H1 (cell line): ENCODE results near the gene KLF7. TPM values are rescaled to one million over a fixed set of nuclear protein-coding genes. Genes with fewer than 3 reads are reported as not detected.

ENCODE experiments used
- CTCF ChIA-PET: fragments of 300-600 bp; sonication (Branson Sonifier 250); formaldehyde crosslinking; loops from one replicate; lab custom pipeline; 2021; ENCODE audit not compliant: partially characterized antibody; lab: Charles Lee
- POLR2A ChIA-PET: fragments of 300-600 bp; sonication (Branson Sonifier 250); formaldehyde crosslinking; loops from one replicate; lab custom pipeline; 2021; ENCODE audit warnings: inconsistent platforms; ENCODE audit not compliant: partially characterized antibody; lab: Charles Lee
- DNase-seq, 2 experiments: peaks; one replicate each; pipeline versions ENCODE4 v3.0.0 to v3.0.0-alpha.2; 2010 to 2022; ENCODE audit warnings: low spot score in 2 of 2, low read depth in 1 of 2, mixed read lengths in 1 of 2
- FAIRE-seq: peaks from 2 replicates; lab custom pipeline; 2011; peaks lifted over from hg19 to GRCh38; lab: Jason Lieb, UNC
- H2AFZ ChIP-seq: 2 replicates; pipeline ENCODE4 v1.8.1; 2012; ENCODE audit warnings: low read length, inconsistent platforms
- H2AK5ac ChIP-seq: 2 replicates; pipeline ENCODE4 v1.6.1; 2013; ENCODE audit warnings: low read depth, low read length
- H2BK120ac ChIP-seq: replicated peaks from 2 replicates; pipeline ENCODE3; 2013; ENCODE audit warnings: low read depth, low read length, inconsistent platforms
- H2BK12ac ChIP-seq: 2 replicates; pipeline ENCODE4 v1.6.1; 2013; ENCODE audit warnings: low read depth, low read length
- H2BK15ac ChIP-seq: 2 replicates; pipeline ENCODE4 v1.6.1; 2013; ENCODE audit warnings: low read length
- H2BK20ac ChIP-seq: 2 replicates; pipeline ENCODE4 v1.6.1; 2013; ENCODE audit warnings: low read length
- H2BK5ac ChIP-seq: 2 replicates; pipeline ENCODE4 v1.6.1; 2013; ENCODE audit warnings: low read depth, low read length
- H3K14ac ChIP-seq: 2 replicates; pipeline ENCODE4 v1.6.1; 2013; ENCODE audit warnings: inconsistent platforms; ENCODE audit not compliant: insufficient read length
- H3K18ac ChIP-seq: 2 replicates; pipeline ENCODE4 v1.6.1; 2013; ENCODE audit warnings: low read length; ENCODE audit errors: extremely low read depth
- H3K23ac ChIP-seq: 2 replicates; pipeline ENCODE4 v1.6.1; 2013; ENCODE audit warnings: inconsistent platforms; ENCODE audit not compliant: insufficient read length
- H3K23me2 ChIP-seq: 2 replicates; pipeline ENCODE4 v1.6.1; 2013; ENCODE audit warnings: low read depth, low read length
- H3K27ac ChIP-seq: 2 replicates; pipeline ENCODE4 v1.6.1; 2011; ENCODE audit warnings: low read depth, low read length, inconsistent platforms
- H3K27me3 ChIP-seq, 4 experiments: replicated peaks in 1 of 4; 1 replicate in 1 of 4; 2 replicates in 3 of 4; pipeline versions ENCODE4 v1.6.1 to v1.8.1; 2011 to 2013; ENCODE audit warnings: low read length in 3 of 4, mild to moderate bottlenecking in 3 of 4, inconsistent platforms in 2 of 4, mixed read lengths in 2 of 4, moderate library complexity in 1 of 4; ENCODE audit not compliant: control insufficient read depth in 3 of 4, insufficient read depth in 3 of 4; ENCODE audit errors: extremely low read depth in 1 of 4
- H3K36me3 ChIP-seq, 4 experiments: 2 replicates each; pipeline versions ENCODE4 v1.6.1 to v1.8.1; 2011 to 2013; ENCODE audit warnings: mild to moderate bottlenecking in 4 of 4, low read length in 3 of 4, moderate library complexity in 2 of 4, control low read depth in 1 of 4, inconsistent platforms in 1 of 4; ENCODE audit not compliant: insufficient read depth in 4 of 4, control insufficient read depth in 2 of 4
- H3K4ac ChIP-seq: replicated peaks from 2 replicates; pipeline ENCODE3; 2013; ENCODE audit warnings: low read length, low read depth, mixed read lengths, inconsistent platforms; ENCODE audit not compliant: insufficient read length
- H3K4me1 ChIP-seq, 4 experiments: replicated peaks in 1 of 4; 1 replicate in 1 of 4; 2 replicates in 3 of 4; pipeline versions ENCODE4 v1.6.1 to v1.8.1; 2011 to 2013; ENCODE audit warnings: low read length in 3 of 4, inconsistent platforms in 2 of 4, mixed read lengths in 1 of 4; ENCODE audit not compliant: insufficient read depth in 4 of 4, control insufficient read depth in 3 of 4
- H3K4me2 ChIP-seq, 2 experiments: 2 replicates each; pipeline versions ENCODE4 v1.6.1 to v1.8.1; 2011 to 2013; ENCODE audit warnings: low read depth in 2 of 2, low read length in 2 of 2, control low read depth in 1 of 2, inconsistent platforms in 1 of 2, mild to moderate bottlenecking in 1 of 2; ENCODE audit not compliant: insufficient read depth in 1 of 2
- H3K4me3 ChIP-seq, 4 experiments: fragments of 200-600, 300-600 bp in 1 of 4; sonication (generic), shearing (Covaris generic), sonication (Bioruptor Twin) in 1 of 4; 2 replicates each; pipeline versions ENCODE4 v1.5.1 to v1.8.1; 2011 to 2016; ENCODE audit warnings: low read length in 4 of 4, low read depth in 3 of 4, control low read depth in 2 of 4, inconsistent platforms in 2 of 4, mild to moderate bottlenecking in 2 of 4, mixed read lengths in 1 of 4, moderate library complexity in 1 of 4; ENCODE audit not compliant: insufficient read depth in 2 of 4; ENCODE audit errors: extremely low read depth in 1 of 4
- H3K56ac ChIP-seq: replicated peaks from 2 replicates; pipeline ENCODE3; 2013; ENCODE audit warnings: low read depth, mild to moderate bottlenecking, mixed read lengths, low read length, inconsistent platforms; ENCODE audit not compliant: insufficient read length
- H3K79me1 ChIP-seq: 2 replicates; pipeline ENCODE4 v1.6.1; 2013; ENCODE audit warnings: low read depth, low read length, control low read depth
- H3K79me2 ChIP-seq, 2 experiments: 2 replicates each; pipeline versions ENCODE4 v1.6.1 to v1.8.1; 2012 to 2013; ENCODE audit warnings: low read length in 2 of 2, mild to moderate bottlenecking in 2 of 2, inconsistent platforms in 1 of 2; ENCODE audit not compliant: insufficient read depth in 2 of 2, control insufficient read depth in 1 of 2
- H3K9ac ChIP-seq, 4 experiments: replicated peaks in 1 of 4; 1 replicate in 1 of 4; 2 replicates in 3 of 4; pipeline versions ENCODE4 v1.6.1 to v1.8.1; 2011 to 2013; ENCODE audit warnings: low read depth in 3 of 4, low read length in 3 of 4, control low read depth in 2 of 4, mild to moderate bottlenecking in 2 of 4, moderate library complexity in 2 of 4, inconsistent platforms in 1 of 4; ENCODE audit errors: extremely low read depth in 1 of 4
- H3K9me3 ChIP-seq, 2 experiments: 2 replicates each; pipeline versions ENCODE4 v1.6.1 to v1.8.1; 2012 to 2013; ENCODE audit warnings: mild to moderate bottlenecking in 2 of 2, moderate library complexity in 2 of 2, control low read depth in 1 of 2, inconsistent platforms in 1 of 2, low read depth in 1 of 2, low read length in 1 of 2, mixed read lengths in 1 of 2; ENCODE audit not compliant: insufficient read depth in 2 of 2
- H4K20me1 ChIP-seq, 2 experiments: replicated peaks in 1 of 2; 2 replicates each; pipeline versions ENCODE3 to v1.8.1; 2011 to 2013; ENCODE audit warnings: inconsistent platforms in 2 of 2, low read length in 2 of 2, mild to moderate bottlenecking in 1 of 2; ENCODE audit not compliant: insufficient read depth in 2 of 2, control insufficient read depth in 1 of 2
- H4K5ac ChIP-seq: 2 replicates; pipeline ENCODE4 v1.6.1; 2013; ENCODE audit warnings: low read length, low read depth, mixed read lengths, inconsistent platforms; ENCODE audit not compliant: insufficient read length
- H4K8ac ChIP-seq: 2 replicates; pipeline ENCODE4 v1.8.0; 2013; ENCODE audit warnings: mild to moderate bottlenecking, moderate library complexity, low read length, inconsistent platforms; ENCODE audit not compliant: insufficient read depth; ENCODE audit errors: extremely low read depth
- H4K91ac ChIP-seq: replicated peaks from 2 replicates; pipeline ENCODE3; 2013; ENCODE audit warnings: low read length, mixed read lengths, inconsistent platforms; ENCODE audit not compliant: insufficient read length
- ATF3 ChIP-seq: IDR thresholded peaks from 2 replicates; pipeline ENCODE4 v1.6.1; 2011; ENCODE audit warnings: low read depth, mild to moderate bottlenecking, low read length; ENCODE audit not compliant: insufficient read depth
- CTCF ChIP-seq, 3 experiments: IDR thresholded peaks; 1 replicate in 2 of 3; 2 replicates in 1 of 3; pipeline versions ENCODE4 v1.5.1 to v1.6.1; 2011; ENCODE audit warnings: low read length in 3 of 3, mild to moderate bottlenecking in 3 of 3, inconsistent platforms in 2 of 3, low read depth in 1 of 3, moderate library complexity in 1 of 3; ENCODE audit not compliant: insufficient read depth in 1 of 3; ENCODE audit errors: control extremely low read depth in 1 of 3
- MAFK ChIP-seq: IDR thresholded peaks from 2 replicates; pipeline ENCODE4 v1.6.1; 2012; ENCODE audit warnings: low read depth, mild to moderate bottlenecking, improper control_type of control experiment, low read length
- SP4 ChIP-seq: IDR thresholded peaks from 2 replicates; pipeline ENCODE4 v1.6.1; 2012; ENCODE audit warnings: low read length, inconsistent platforms
- TAF1 ChIP-seq: IDR thresholded peaks from 2 replicates; pipeline ENCODE4 v1.6.1; 2011; ENCODE audit warnings: mild to moderate bottlenecking, low read depth, low read length
- WGBS, 2 experiments: shearing (Covaris generic) in 1 of 2; methylation state at CpG; one replicate each; pipeline versions ENCODE4 v1.1.6 to v1.1.7; 2013 to 2015; ENCODE audit warnings: low lambda C conversion rate in 2 of 2, mixed read lengths in 2 of 2, inconsistent platforms in 1 of 2, low coverage in 1 of 2, missing lambda C conversion rate in 1 of 2; ENCODE audit not compliant: insufficient replicate concordance in 2 of 2, insufficient coverage in 1 of 2, insufficient read length in 1 of 2; ENCODE audit errors: extremely low coverage in 1 of 2, missing lambda C conversion rate in 1 of 2; 5-methylcytosine and 5-hydroxymethylcytosine counted together
- polyA plus RNA-seq, 7 experiments: library from polyadenylated mRNA; depleted of rRNA in 3 of 7; stranded (reverse) in 5 of 7; unstranded in 2 of 7; fragments of >200 nt in 5 of 7; fragments of 200-250 nt in 2 of 7; gene quantifications; 1 replicate in 5 of 7; 2 replicates in 1 of 7; 4 replicates in 1 of 7; pipeline versions ENCODE4 v1.2.1 to v1.2.3, GENCODE V29; 2011 to 2013; ENCODE audit warnings: missing spikeins in 2 of 7, mixed read lengths in 2 of 7
- total RNA-seq: library from RNA; stranded (reverse); fragmentation: NEBNext Ultra II Directional; extraction: Animal tissue kit (Norgen Biotek cat#: 25700); gene quantifications from 2 replicates; pipeline ENCODE4 v1.2.1, GENCODE V29; 2021

KLF7 gene
- total and polyA plus RNA-seq, 2 of the 8 experiments (the other 6 are each of a cell fraction or from before 2014, with no cell fraction given): 9.6 to 23.3 TPM

DNA sequence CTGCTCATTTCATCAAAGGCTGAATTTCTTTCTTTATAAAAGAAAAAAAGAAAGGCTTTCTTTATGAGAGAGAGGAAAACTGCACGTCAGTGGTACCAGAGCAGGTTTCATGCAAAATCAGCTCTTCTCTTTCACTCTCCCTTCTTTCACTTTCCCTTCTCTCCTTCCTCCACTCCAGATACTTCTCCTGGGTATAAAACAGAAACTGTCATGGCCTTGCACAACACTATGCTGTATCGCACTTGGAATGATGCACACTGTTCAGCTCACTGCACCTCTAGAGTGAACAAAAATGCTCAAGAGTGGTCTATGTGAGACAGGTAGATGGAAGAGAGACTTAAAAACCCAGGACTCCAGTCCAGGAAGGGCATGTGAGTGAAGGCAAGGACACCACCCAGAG, 73.8 kb downstream of the KLF7 start:
- no peak for FAIRE-seq
- WGBS, 2 experiments: 96% methylated on average over 2 of the region's 2 CpGs; no CpG with 5 or more reads in 1 of the 2 experiments

More for the DNA sequence above, 73.8 kb downstream of the KLF7 start:
- no peak overlapping the region for H3K56ac ChIP-seq
- ChIA-PET CTCF (interaction anchor here (1.2 to 1.7 kb wide), 2 partner anchors 18 to 381 kb away, joined by 3 to 5 read pairs; no protein-coding TSS in a partner anchor), POLR2A (interaction anchor here (1.1 to 2.0 kb wide), 3 partner anchors 20 to 75 kb away, joined by 3 to 6 read pairs (median 3); partner anchors contain the start of gene KLF7)
- no peaks in the 10 kb centered on the region for H3K23me2 ChIP-seq
- H3K9ac ChIP-seq: no peak overlapping the region
- H3K4me1 ChIP-seq: peaks cover 4 to 30% (median 21%) of the 10 kb centered on the region in 4 experiments
- no peaks in the 10 kb centered on the region for H4K20me1 ChIP-seq
- peak overlapping the region; percentile 99 for H2BK20ac ChIP-seq
- H3K79me2 ChIP-seq: peaks cover 0 to 7% of the 10 kb centered on the region in 2 experiments; a peak in 1 of 4 replicates
- peak overlapping the region; percentile 27; the same call in 1 of the 2 replicates for H3K27ac ChIP-seq
- H2AK5ac ChIP-seq: peak overlapping the region; percentile 85
- H3K27me3 ChIP-seq: no peaks in the 10 kb centered on the region
- H3K4me2 ChIP-seq: peak overlapping the region; percentile 22 to 49; a peak in 3 of 4 replicates
- H2BK120ac ChIP-seq: peak overlapping the region; percentile 88
- no peaks in the 10 kb centered on the region for H3K36me3 ChIP-seq
- H4K8ac ChIP-seq: no peak overlapping the region
- no peak for DNase-seq
- no peak overlapping the region for H2AFZ ChIP-seq
- H2BK12ac ChIP-seq: peak overlapping the region; percentile 70
- H3K4ac ChIP-seq: peak overlapping the region; percentile 75
- H2BK15ac ChIP-seq: no peak overlapping the region
- peak overlapping the region; percentile 93 for H2BK5ac ChIP-seq
- H3K23ac ChIP-seq: no peak overlapping the region
- no peaks in the 10 kb centered on the region for H3K79me1 ChIP-seq
- TF ChIP-seq SP4: no peak
- TF ChIP-seq CTCF (IDR thresholded peaks at IDR 0.05; ENCODE audit: control extremely low read depth in 1 of 3, insufficient read depth in 1 of 3, low read depth in 1 of 3, low read length in 3 of 3): peak in 1 of 3 experiments; percentile 11; a peak in 1 of 4 replicates
- no peak for TF ChIP-seq TAF1
- TF ChIP-seq MAFK: no peak
- TF ChIP-seq ATF3: no peak
- H4K91ac ChIP-seq: peak overlapping the region; percentile 94
- H3K18ac ChIP-seq: peak overlapping the region; percentile 29; the same call in 1 of the 2 replicates
- H4K5ac ChIP-seq: peak overlapping the region; percentile 68
- no peaks in the 10 kb centered on the region for H3K9me3 ChIP-seq
- H3K4me3 ChIP-seq: no peak overlapping the region
- H3K14ac ChIP-seq: no peak overlapping the region
